HG03571 (cell line): ENCODE measurements around the gene WWOX.

Experiments
- ATAC-seq: cut with Tn5 transposase; IDR thresholded peaks from one replicate; pipeline ENCODE4 v1.9.1; 2021; ENCODE audit not compliant: unreplicated experiment

The WWOX gene

GRCh38 chr16:78553268-78554039, 454.0 kb downstream of the WWOX start:
- ATAC-seq: no peak

GRCh38 chr16:78556421-78556820, 457.0 kb downstream of the WWOX start:
- no peak for ATAC-seq

- ATAC-seq: no peak
Measured at GRCh38 chr16:78560997-78561396, 461.5 kb downstream of the WWOX start.

GRCh38 chr16:78562111-78562510, 462.7 kb downstream of the WWOX start:
- no peak for ATAC-seq

- ATAC-seq: no peak
Measured at GRCh38 chr16:78562650-78563049, 463.2 kb downstream of the WWOX start.

- no peak for ATAC-seq
Measured at GRCh38 chr16:78563905-78564304, 464.5 kb downstream of the WWOX start.

- no peak for ATAC-seq
Measured at GRCh38 chr16:78566397-78567073, 467.1 kb downstream of the WWOX start.

GRCh38 chr16:78570399-78571141, 471.1 kb downstream of the WWOX start:
- no peak for ATAC-seq

GRCh38 chr16:78571434-78571833, 472.0 kb downstream of the WWOX start:
- ATAC-seq: no peak

- ATAC-seq: no peak
Measured at GRCh38 chr16:78571898-78572358, 472.5 kb downstream of the WWOX start.

GRCh38 chr16:78574571-78574970, 475.1 kb downstream of the WWOX start:
- peak; percentile 74 for ATAC-seq

GRCh38 chr16:78576941-78577340, 477.5 kb downstream of the WWOX start:
- no peak for ATAC-seq

- no peak for ATAC-seq
Measured at GRCh38 chr16:78577630-78578029, 478.2 kb downstream of the WWOX start.

- no peak for ATAC-seq
Measured at GRCh38 chr16:78579020-78579419, 479.6 kb downstream of the WWOX start.

GRCh38 chr16:78583441-78583840, 484.0 kb downstream of the WWOX start:
- ATAC-seq: no peak

GRCh38 chr16:78584213-78584860, 484.9 kb downstream of the WWOX start:
- no peak for ATAC-seq

- ATAC-seq: no peak
Measured at GRCh38 chr16:78584991-78585390, 485.5 kb downstream of the WWOX start.

- no peak for ATAC-seq
Measured at GRCh38 chr16:78589331-78589730, 489.9 kb downstream of the WWOX start.

GRCh38 chr16:78591682-78592103, 492.2 kb downstream of the WWOX start:
- ATAC-seq: no peak

- ATAC-seq: no peak
Measured at GRCh38 chr16:78592111-78592510, 492.7 kb downstream of the WWOX start.

GRCh38 chr16:78593352-78593751, 493.9 kb downstream of the WWOX start:
- ATAC-seq: no peak
